OCI-M2 (cell line): ENCODE measurements around the gene ABTB1.

Source experiments
- DNase-seq: peaks from one replicate; lab custom pipeline; 2025; ENCODE audit not compliant: unreplicated experiment; lab: John Stamatoyannopoulos, UW

The ABTB1 gene

GRCh38 chr3:127719369-127719768 lies 46.6 kb downstream of the ABTB1 start:
- DNase-seq: no peak

GRCh38 chr3:127720161-127720823 lies 47.5 kb downstream of the ABTB1 start:
- DNase-seq: no peak

GRCh38 chr3:127720985-127721935 lies 48.5 kb downstream of the ABTB1 start:
- no peak for DNase-seq

- no peak for DNase-seq
Observed at GRCh38 chr3:127722091-127722784, 49.5 kb downstream of the ABTB1 start.

GRCh38 chr3:127723011-127723567 lies 50.3 kb downstream of the ABTB1 start:
- no peak for DNase-seq

GRCh38 chr3:127726894-127727293 lies 54.1 kb downstream of the ABTB1 start:
- DNase-seq: no peak

- no peak for DNase-seq
Observed at GRCh38 chr3:127728417-127729015, 55.8 kb downstream of the ABTB1 start.

GRCh38 chr3:127729556-127730056 lies 56.9 kb downstream of the ABTB1 start:
- DNase-seq: no peak

GRCh38 chr3:127730171-127730570 lies 57.4 kb downstream of the ABTB1 start:
- DNase-seq: no peak
